G401 (cell line): Measurements from ENCODE around the gene METTL18. TPM values are rescaled to one million over a fixed set of nuclear protein-coding genes. Genes with fewer than 3 reads are reported as not detected.

Experiments
- total RNA-seq: library from RNA; depleted of rRNA; stranded (reverse); fragments of >200 nt; shearing (Covaris generic); gene quantifications from 2 replicates; pipeline ENCODE4 v1.2.3, GENCODE V29; 2014; rRNA removed

The METTL18 gene
- total RNA-seq, 1 experiment from 2014 or later: 9.6 TPM

Other genes with a start within 250 kb of the METTL18 start
- gene F5, start 208.4 kb downstream of the METTL18 start, total RNA-seq: 0.06 and 0.10 TPM in 2 replicates
- gene SELP, start 164.8 kb downstream of the METTL18 start, total RNA-seq: not detected in 2 replicates
- 0.06 TPM in 1 of 2 replicates, not detected in the other for gene SELL, start 83.3 kb downstream of the METTL18 start, total RNA-seq
- not detected in 2 replicates for gene SELE, start 60.8 kb downstream of the METTL18 start, total RNA-seq
- gene SCYL3, start 99.0 kb upstream of the METTL18 start, total RNA-seq: 2.0 and 10.2 TPM in 2 replicates